HG03159 (cell line): ENCODE results near the gene AXIN2.

ENCODE experiments used
- ATAC-seq: cut with Tn5 transposase; IDR thresholded peaks from one replicate; pipeline ENCODE4 v1.9.1; 2021; ENCODE audit warnings: mild to moderate bottlenecking, moderate library complexity; ENCODE audit not compliant: unreplicated experiment

The AXIN2 gene

DNA sequence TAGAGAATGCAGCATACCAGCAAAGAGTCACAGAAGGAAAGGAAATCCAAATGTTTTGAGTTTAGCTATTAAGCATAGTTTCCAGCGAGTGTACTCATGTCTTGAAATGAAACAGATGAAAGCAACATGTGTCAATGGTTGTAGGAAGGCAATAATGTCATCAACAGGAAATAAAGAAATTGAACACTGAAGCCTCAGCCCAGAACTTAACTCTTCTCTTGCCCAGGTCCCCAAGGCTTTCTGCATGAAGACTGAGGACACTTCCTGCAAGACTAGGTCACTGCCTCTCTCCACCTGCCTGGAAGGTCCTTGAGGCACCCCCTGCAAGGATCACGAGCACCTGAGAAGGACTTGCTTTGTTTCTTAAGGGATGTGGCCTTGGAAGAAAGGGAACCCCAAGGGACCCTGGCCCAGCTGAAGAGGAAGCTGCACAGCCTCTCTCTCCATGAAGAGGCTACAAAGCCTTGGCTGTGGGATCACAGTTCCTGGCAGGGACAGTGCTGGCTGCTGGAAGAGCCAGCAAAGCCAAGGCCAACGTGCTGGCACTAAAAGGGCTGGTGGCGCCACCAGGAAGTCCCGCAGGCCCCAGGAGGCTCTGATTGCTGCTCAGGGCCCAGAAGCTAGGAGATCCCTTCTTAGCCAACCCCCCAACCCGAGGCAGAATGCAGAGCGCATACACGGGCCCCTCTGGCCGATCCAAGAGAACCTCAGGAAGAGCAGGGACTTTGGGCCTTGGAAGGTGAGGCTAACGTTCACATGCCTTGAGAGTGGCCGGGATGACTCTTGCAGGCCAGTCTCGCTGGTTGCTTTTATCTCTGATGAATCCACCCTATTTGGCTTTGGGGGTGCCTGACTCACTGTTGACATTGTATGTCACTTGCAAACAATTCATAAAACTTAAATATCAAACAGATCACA lies 23.4 kb upstream of the AXIN2 start:
- no peak for ATAC-seq

- ATAC-seq = no peak
Observed at GRCh38 chr17:65583921-65584603, 22.6 kb upstream of the AXIN2 start.

DNA sequence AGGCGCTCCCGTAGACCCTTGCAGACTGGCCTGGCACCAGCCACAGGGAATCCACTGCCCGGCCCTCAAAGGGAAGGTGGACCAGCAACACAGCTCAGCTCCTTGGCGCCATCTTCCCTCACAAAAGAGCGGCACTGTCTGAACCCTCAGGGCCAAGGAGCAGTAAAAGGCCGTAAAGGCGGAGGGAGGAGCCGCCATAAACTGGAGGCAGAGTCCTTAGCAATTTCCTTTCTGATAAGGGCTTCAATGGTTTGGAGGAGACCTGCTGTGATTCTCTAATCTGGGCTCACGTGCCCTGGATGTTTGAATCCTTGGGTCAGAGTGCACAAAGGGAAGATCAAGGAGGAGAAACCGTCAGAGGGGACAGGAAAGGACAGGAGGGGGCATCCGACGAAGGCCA lies 15.5 kb upstream of the AXIN2 start:
- ATAC-seq = no peak

GRCh38 chr17:65573282-65573602 lies 11.8 kb upstream of the AXIN2 start:
- ATAC-seq = no peak

DNA sequence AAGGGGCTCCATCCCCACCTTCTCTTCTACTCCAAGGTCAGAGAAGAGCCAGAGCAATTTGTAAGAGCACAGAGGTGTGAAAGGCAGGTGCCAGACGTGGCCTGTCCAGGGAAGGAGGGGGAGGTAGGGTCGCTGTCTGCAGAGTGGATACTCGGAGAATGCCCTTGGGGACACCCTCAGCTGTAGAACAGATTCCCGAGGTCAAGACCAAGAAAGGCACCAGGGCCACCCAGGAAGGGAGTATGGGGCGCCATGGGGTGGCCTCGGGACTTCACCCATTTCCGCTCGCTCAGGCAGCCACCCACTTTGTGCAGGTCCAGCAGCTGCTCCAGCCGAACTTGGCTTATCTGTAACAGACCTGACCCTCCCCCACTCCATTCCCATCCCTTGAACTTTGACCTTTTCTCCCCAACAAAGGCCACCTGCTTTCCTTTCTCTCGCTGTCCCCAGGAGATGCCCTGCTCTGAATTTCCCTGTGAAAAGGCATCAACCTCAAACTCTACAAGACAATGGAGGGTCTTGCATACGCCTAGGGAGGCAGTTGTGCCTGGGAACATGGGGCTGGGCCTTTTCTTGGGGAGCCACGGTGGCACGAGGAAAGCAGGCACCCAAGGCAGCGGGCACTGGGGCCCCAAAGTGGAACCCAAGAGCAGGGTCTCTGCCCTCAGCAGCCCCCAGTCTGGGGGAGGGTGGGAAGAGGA lies 11.3 kb upstream of the AXIN2 start:
- no peak for ATAC-seq

- no peak for ATAC-seq
Observed at GRCh38 chr17:65572186-65572580, 10.7 kb upstream of the AXIN2 start.

DNA sequence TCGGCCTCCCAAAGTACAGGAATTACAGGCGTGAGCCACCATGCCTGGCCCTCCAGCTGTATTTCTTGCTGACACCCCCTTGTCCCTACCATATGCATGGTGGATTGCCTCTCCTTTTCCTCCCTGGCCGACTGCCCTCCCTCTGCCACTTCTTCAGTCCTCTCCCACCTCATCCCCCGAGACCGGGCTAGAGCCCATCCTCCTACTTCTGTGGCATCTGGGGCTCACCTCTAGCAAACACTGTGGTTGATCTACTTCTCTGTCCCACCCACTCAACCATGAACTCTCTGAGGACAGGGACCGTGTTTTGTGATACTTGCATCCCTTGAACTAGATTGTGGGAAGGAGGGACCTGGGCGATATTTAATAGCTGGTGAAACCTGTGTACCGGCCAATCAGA lies 7.5 kb upstream of the AXIN2 start:
- ATAC-seq = no peak

DNA sequence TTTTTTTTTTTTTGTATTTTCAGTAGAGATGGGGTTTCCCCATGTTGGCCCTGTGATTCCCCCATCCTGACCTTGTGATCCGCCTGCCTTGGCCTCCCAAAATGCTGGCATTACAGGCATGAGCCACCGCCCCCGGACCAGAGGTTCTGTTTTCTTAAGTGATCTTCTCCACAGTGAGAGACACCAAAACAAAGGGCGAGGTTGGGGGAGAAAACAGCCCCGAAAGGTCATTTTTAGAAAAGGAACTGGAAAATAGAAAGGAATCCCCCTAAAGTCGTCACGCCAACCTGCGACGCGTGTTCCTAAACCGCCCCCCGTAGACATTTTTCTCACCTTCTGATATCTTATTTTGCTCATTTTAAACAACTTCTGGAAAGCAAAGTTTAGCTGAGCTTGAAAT lies 6.1 kb upstream of the AXIN2 start:
- ATAC-seq = no peak

DNA sequence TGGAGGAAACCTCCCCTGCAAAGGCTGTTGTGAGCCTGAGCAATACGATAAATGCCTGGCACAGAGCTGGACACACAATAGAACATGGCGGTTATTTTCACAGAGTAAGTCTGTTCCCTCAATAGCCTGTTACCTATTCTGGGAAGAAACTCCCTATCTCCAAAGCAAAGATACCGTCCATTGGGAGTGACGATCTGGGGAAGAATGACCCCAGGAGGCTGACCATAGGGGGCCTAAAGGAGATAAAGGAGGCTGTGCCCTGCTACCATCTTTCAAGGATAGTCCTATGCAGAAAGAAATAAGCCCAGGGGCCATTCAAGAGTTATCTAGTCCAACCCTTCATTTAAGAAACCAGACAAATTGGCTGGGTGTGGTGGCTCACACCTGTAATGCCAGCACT lies 4.1 kb upstream of the AXIN2 start:
- no peak for ATAC-seq

DNA sequence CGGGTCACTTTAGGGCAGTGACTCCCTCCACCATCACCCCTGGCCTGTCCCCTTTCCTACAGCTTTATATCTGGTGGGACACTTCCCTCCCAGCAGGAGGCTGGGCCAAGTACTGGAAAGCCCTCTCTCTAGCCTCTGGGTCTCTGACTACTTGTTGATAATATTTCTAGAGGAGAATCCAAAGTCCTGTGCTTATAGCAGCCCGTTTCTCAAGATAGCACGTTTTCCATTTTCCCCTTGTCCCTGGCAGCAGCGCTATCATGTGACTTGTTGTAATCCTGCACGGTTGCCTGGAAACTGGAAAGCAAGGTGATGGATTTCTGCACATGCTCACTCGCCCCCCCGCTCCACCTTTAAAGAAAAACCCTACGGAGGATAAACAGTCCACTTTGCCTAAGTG lies 3.3 kb upstream of the AXIN2 start:
- ATAC-seq = no peak

DNA sequence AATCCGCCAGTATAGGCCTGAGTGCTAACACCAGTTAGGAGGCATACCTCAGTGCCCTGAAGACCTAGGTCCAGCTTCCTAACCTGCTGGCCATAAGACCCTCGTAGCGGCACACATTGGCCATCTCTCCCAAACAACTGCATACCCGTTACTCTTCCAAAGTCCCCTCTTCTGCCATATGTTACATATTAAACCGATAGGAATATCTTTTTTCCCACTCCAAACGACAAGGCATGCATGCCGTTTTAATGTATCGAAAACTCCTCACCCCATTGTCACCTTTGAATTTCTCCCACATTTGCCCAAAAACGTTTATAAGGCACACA lies 721 bp upstream of the AXIN2 start:
- no peak for ATAC-seq

GRCh38 chr17:65560628-65561451 lies 608 bp downstream of the AXIN2 start:
- ATAC-seq = peak; percentile 44

DNA sequence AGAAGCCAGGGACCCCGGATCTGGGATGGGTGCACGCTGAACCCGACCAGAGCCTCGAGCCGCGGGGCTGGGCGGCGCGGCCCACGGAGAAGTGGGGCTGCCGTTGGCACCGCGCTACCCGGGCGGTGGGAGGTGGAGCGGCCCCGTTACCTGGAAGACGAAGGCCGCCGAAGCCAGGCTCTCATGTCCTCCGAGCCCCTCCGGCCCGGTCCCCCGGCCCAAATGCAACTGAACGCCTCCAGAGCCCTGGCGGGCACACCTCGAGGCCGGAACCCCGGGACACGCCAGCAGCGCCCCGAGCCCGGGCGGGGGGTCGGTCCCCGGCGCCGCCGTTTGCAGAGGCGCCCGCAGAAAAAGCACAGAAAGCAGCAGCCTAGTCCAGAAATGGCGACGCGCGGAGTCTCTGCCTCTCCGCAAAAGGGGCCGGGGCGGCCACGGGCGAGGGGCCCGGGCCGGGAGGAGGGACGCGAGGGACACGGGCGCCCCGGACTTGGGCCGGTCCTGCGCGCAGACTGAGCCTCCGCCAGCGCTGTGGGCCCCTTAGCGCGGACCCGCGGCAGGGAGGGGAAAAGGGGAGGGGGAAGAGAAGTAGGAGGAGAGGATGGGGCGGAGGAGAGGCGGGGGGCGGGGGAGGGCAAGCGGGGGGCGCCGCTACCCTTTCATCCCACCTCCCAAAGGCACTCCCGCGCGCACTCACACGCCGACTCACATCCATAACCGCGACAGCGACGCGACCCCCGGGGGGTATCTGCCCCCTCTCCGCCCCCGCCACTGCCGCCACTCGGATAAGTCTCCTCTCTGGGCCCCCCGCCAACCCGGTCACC lies 1.4 kb downstream of the AXIN2 start:
- no peak for ATAC-seq

GRCh38 chr17:65559461-65559803 lies 2.0 kb downstream of the AXIN2 start:
- ATAC-seq = no peak

GRCh38 chr17:65558683-65559460 lies 2.6 kb downstream of the AXIN2 start:
- no peak for ATAC-seq

- ATAC-seq = no peak
Observed at GRCh38 chr17:65558311-65558682, 3.2 kb downstream of the AXIN2 start.

GRCh38 chr17:65557349-65558310 lies 3.8 kb downstream of the AXIN2 start:
- no peak for ATAC-seq

DNA sequence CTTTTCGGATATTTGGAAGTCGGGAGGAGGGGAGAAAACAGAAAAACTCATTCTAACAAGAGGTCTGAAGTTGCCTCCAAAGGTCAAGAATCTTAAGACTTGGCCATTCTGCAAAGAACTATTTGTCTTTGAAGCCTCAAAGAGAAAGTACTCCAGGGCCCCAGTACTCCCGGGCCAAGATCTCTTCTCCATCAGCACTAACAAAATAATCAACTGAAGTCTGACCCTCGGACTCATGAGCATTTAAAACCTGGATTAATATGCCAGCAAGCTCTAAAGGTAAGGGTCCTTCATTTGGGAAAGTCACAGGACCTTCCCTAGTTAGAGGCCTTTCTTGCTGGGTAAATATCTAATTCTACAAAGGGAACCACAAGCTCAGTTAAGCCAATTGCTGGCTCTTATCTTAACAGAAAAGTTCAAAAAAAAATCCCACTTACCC lies 4.5 kb downstream of the AXIN2 start:
- ATAC-seq = no peak
